PC-9 (cell line): ENCODE data around the gene ROBO2. TPM values are rescaled to one million over a fixed set of nuclear protein-coding genes. Genes with fewer than 3 reads are reported as not detected.

ENCODE experiments used
- BruUV-seq: library from RNA; stranded (reverse); fragments of 400-500 nt; replicated peaks from 2 replicates; lab custom pipeline; 2021; lab: Mats Ljungman, UMichigan
- CTCF ChIA-PET: fragments of 300-600 bp; sonication (Branson Sonifier 250); formaldehyde crosslinking; loops from one replicate; lab custom pipeline; 2022; ENCODE audit warnings: antibody characterized with exemption; lab: Charles Lee
- POLR2A ChIA-PET: fragments of 300-600 bp; sonication (Branson Sonifier 250); formaldehyde crosslinking; loops from one replicate; lab custom pipeline; 2022; ENCODE audit warnings: antibody characterized with exemption; ENCODE audit not compliant: unreplicated experiment; lab: Charles Lee
- DNase-seq, 2 experiments: peaks; one replicate each; pipeline versions ENCODE4 v3.0.0 to v3.0.0-alpha.2; 2015 to 2022; ENCODE audit warnings: mixed read lengths in 1 of 2
- H2AFZ ChIP-seq: fragments of 200-600 bp; sonication (generic); 2 replicates; pipeline ENCODE4 v1.8.1; 2017; ENCODE audit warnings: antibody characterized with exemption
- H3F3A ChIP-seq: fragments of 200-600 bp; sonication (generic); 2 replicates; pipeline ENCODE4 v1.8.1; 2017; ENCODE audit warnings: antibody characterized with exemption, mild to moderate bottlenecking, low read depth; ENCODE audit not compliant: insufficient read depth
- H3K27ac ChIP-seq: fragments of 200-600 bp; sonication (generic); 2 replicates; pipeline ENCODE4 v1.6.1; 2016; ENCODE audit warnings: mixed run types
- H3K27me3 ChIP-seq: fragments of 200-600 bp; sonication (generic); 2 replicates; pipeline ENCODE4 v1.6.1; 2016; ENCODE audit warnings: low read depth, mixed run types; ENCODE audit not compliant: insufficient read depth
- H3K36me3 ChIP-seq: fragments of 200-600 bp; sonication (generic); 2 replicates; pipeline ENCODE4 v1.6.1; 2016; ENCODE audit warnings: low read depth, mixed run types
- H3K4me1 ChIP-seq: fragments of 200-600 bp; sonication (generic); replicated peaks from 2 replicates; pipeline ENCODE4 v1.6.1; 2016; ENCODE audit warnings: mixed run types; ENCODE audit not compliant: insufficient read depth
- H3K4me2 ChIP-seq: fragments of 200-600 bp; sonication (generic); 2 replicates; pipeline ENCODE4 v1.6.1; 2017; ENCODE audit warnings: mixed run types
- H3K4me3 ChIP-seq: fragments of 200-600 bp; sonication (generic); 2 replicates; pipeline ENCODE4 v1.6.1; 2016; ENCODE audit warnings: mixed run types
- H3K79me2 ChIP-seq: fragments of 200-600 bp; sonication (generic); 2 replicates; pipeline ENCODE4 v1.6.1; 2017; ENCODE audit warnings: low read depth, mixed run types
- H3K9me2 ChIP-seq: fragments of 200-600 bp; sonication (generic); 2 replicates; pipeline ENCODE4 v1.8.1; 2017; ENCODE audit warnings: mild to moderate bottlenecking; ENCODE audit not compliant: insufficient read depth
- H3K9me3 ChIP-seq: fragments of 200-600 bp; sonication (generic); 2 replicates; pipeline ENCODE4 v1.8.1; 2016; ENCODE audit warnings: low read depth; ENCODE audit not compliant: insufficient read depth
- H4K20me1 ChIP-seq: fragments of 200-600 bp; sonication (generic); 2 replicates; pipeline ENCODE4 v1.8.1; 2017; ENCODE audit not compliant: insufficient read depth
- EZH2 ChIP-seq: fragments of 200-600 bp; sonication (generic); IDR thresholded peaks from 2 replicates; pipeline ENCODE4 v1.8.0; 2017; ENCODE audit warnings: antibody characterized with exemption, low read depth
- intact Hi-C: fragments of 100-400 bp; cut with micrococcal nuclease; formaldehyde crosslinking; loops from one replicate; pipeline ENCODE4 v1.10.0; 2022; ENCODE audit not compliant: unreplicated experiment
- total RNA-seq: library from RNA; stranded (reverse); gene quantifications from 2 replicates; pipeline ENCODE4 v1.2.3, GENCODE V29; 2021
- TF ChIP-seq, protein P1 (sequence below): fragments of 200-600 bp; sonication (generic); conservative IDR thresholded peaks from 2 replicates; pipeline ENCODE4 v1.6.1; 2017; ENCODE audit warnings: mixed run types, antibody characterized with exemption, mild to moderate bottlenecking, moderate library complexity

The ROBO2 gene
- total RNA-seq, 1 experiment from 2014 or later, result 0.39 TPM

DNA sequence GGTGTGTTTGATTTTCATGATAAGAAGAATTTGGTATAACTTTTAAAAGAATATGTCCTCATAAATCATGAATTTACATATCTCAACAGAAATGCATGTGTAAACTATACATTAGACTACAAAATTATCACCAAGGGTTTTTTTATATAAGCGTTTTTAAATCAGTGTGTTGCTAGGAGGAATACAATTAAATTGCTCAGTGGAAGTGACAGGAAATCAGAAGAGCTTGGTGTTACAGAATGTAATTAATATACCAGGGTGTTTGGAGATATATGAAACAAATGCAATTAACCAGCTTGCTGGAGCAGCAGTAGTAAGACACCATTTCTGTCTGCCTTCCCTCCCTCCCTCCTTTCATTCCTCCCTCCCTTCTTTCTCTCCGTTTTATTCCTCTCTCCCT, 2.4 kb downstream of the ROBO2 start:
- H3K9me2 ChIP-seq, result no peaks in the 10 kb centered on the region
- H4K20me1 ChIP-seq, result no peaks in the 10 kb centered on the region
- H3K4me1 ChIP-seq, result no peaks in the 10 kb centered on the region
- H3K4me3 ChIP-seq, result no peak overlapping the region
- H2AFZ ChIP-seq, result no peak overlapping the region
- no peaks in the 10 kb centered on the region for H3K9me3 ChIP-seq
- TF ChIP-seq, protein P1, sequence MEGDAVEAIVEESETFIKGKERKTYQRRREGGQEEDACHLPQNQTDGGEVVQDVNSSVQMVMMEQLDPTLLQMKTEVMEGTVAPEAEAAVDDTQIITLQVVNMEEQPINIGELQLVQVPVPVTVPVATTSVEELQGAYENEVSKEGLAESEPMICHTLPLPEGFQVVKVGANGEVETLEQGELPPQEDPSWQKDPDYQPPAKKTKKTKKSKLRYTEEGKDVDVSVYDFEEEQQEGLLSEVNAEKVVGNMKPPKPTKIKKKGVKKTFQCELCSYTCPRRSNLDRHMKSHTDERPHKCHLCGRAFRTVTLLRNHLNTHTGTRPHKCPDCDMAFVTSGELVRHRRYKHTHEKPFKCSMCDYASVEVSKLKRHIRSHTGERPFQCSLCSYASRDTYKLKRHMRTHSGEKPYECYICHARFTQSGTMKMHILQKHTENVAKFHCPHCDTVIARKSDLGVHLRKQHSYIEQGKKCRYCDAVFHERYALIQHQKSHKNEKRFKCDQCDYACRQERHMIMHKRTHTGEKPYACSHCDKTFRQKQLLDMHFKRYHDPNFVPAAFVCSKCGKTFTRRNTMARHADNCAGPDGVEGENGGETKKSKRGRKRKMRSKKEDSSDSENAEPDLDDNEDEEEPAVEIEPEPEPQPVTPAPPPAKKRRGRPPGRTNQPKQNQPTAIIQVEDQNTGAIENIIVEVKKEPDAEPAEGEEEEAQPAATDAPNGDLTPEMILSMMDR, result no peak
- TF ChIP-seq EZH2, result no peak
- intact Hi-C loops, result no loop called here
- BruUV-seq, result no TSS peak
- no peak for DNase-seq
- H3K4me2 ChIP-seq, result no peak overlapping the region
- H3K27me3 ChIP-seq, result peaks cover 7% of the 10 kb centered on the region; the same call in 1 of the 2 replicates
- no peak overlapping the region for H3K27ac ChIP-seq
- H3F3A ChIP-seq, result no peaks in the 10 kb centered on the region
- no peaks in the 10 kb centered on the region for H3K36me3 ChIP-seq
- no peaks in the 10 kb centered on the region for H3K79me2 ChIP-seq
- ChIA-PET POLR2A (no interaction called here), CTCF (no interaction called here)

- TF ChIP-seq, protein P1, result no peak
- no peak for TF ChIP-seq EZH2
These were observed 3.0 kb downstream of the ROBO2 start for GRCh38 chr3:77042882-77043281.

DNA sequence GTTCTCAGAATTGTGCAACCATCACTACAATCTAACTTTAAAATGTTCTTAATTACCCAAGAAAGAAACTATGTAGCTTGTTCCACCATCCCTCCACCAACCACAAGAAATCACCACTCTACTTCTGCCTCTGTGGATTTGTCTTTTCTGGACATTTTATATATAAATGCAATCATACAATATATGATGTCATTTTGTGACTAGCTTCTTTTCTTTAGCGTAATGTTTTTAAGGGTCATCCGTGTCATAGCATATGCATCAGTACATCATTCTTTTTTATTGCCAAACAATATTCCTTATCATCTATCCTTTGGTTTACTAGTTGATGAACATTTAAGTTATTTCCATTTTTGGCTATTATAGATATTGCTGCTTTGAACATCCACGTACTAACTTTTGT, 5.8 kb downstream of the ROBO2 start:
- POLR2A ChIA-PET, result no interaction called here
- Histone ChIP-seq H3K9me3 (no peaks in the 10 kb centered on the region), H3K79me2 (no peaks in the 10 kb centered on the region), H3K27ac (no peak overlapping the region), H2AFZ (no peak overlapping the region), H3K9me2 (no peaks in the 10 kb centered on the region), H3K4me2 (no peak overlapping the region), H3F3A (no peaks in the 10 kb centered on the region), H3K27me3 (no peaks in the 10 kb centered on the region), H3K4me1 (no peaks in the 10 kb centered on the region), H4K20me1 (no peaks in the 10 kb centered on the region), H3K4me3 (no peak overlapping the region), H3K36me3 (no peaks in the 10 kb centered on the region)
- intact Hi-C loops, result no loop called here
- no TSS peak for BruUV-seq
- TF ChIP-seq, protein P1, result no peak
- no peak for TF ChIP-seq EZH2
- CTCF ChIA-PET, result no interaction called here
- DNase-seq, result no peak

More at GRCh38 chr3:77042882-77043281, 3.0 kb downstream of the ROBO2 start:
- H3K4me1 ChIP-seq, result no peaks in the 10 kb centered on the region
- no peaks in the 10 kb centered on the region for H3K79me2 ChIP-seq
- no peak overlapping the region for H3K4me3 ChIP-seq
- no TSS peak for BruUV-seq
- no peaks in the 10 kb centered on the region for H3K36me3 ChIP-seq
- no peaks in the 10 kb centered on the region for H3K9me2 ChIP-seq
- no peak overlapping the region for H2AFZ ChIP-seq
- no peaks in the 10 kb centered on the region for H3F3A ChIP-seq
- intact Hi-C loops, result no loop called here
- ChIA-PET CTCF (no interaction called here), POLR2A (no interaction called here)
- H3K4me2 ChIP-seq, result no peak overlapping the region
- H3K27ac ChIP-seq, result no peak overlapping the region
- no peaks in the 10 kb centered on the region for H3K9me3 ChIP-seq
- DNase-seq, result no peak
- peaks cover 7% of the 10 kb centered on the region; the same call in 1 of the 2 replicates for H3K27me3 ChIP-seq
- no peaks in the 10 kb centered on the region for H4K20me1 ChIP-seq
